NCI-H2107 (cell line): ENCODE results near the gene PCSK9.
"Not testable (repeated sequence)": the region's sequence is repeated elsewhere in the genome, so short reads cannot be mapped to it uniquely, and the experiment has no call there.

ENCODE experiments used
- DNase-seq: peaks from one replicate; lab custom pipeline; 2025; lab: John Stamatoyannopoulos, UW

The PCSK9 gene

GRCh38 chr1:55081188-55081904 is 42.0 kb downstream of the PCSK9 start:
- no peak for DNase-seq

GRCh38 chr1:55081905-55082296 is 42.6 kb downstream of the PCSK9 start:
- DNase-seq: no peak

GRCh38 chr1:55084257-55084656 is 44.9 kb downstream of the PCSK9 start:
- no peak for DNase-seq

GRCh38 chr1:55087439-55087838 is 48.1 kb downstream of the PCSK9 start:
- no peak for DNase-seq

- DNase-seq: no peak
Measured at GRCh38 chr1:55088413-55088812, 49.1 kb downstream of the PCSK9 start.

- no peak for DNase-seq
Measured at GRCh38 chr1:55089683-55090082, 50.3 kb downstream of the PCSK9 start.

- no peak for DNase-seq
Measured at GRCh38 chr1:55092475-55092874, 53.1 kb downstream of the PCSK9 start.

- DNase-seq: no peak
Measured at GRCh38 chr1:55095095-55095494, 55.7 kb downstream of the PCSK9 start.

GRCh38 chr1:55103891-55104290 is 64.5 kb downstream of the PCSK9 start:
- no peak for DNase-seq

GRCh38 chr1:55107101-55107500 is 67.8 kb downstream of the PCSK9 start:
- DNase-seq: no peak

- DNase-seq: not testable (repeated sequence)
Measured at GRCh38 chr1:55109005-55109404, 69.7 kb downstream of the PCSK9 start.
